Neural cell (in vitro differentiated cells): ENCODE data around the gene GPC2. TPM values are rescaled to one million over a fixed set of nuclear protein-coding genes. Genes with fewer than 3 reads are reported as not detected.
A peak's percentile ranks its signal among the peaks of the same experiment; 100 is the strongest.

Experiments used
- H2AFZ ChIP-seq: fragments of 200-600, 300-800 bp; sonication (generic), shearing (Covaris generic); 2 replicates; pipeline ENCODE4 v1.6.0; 2014; ENCODE audit warnings: low read depth, mild to moderate bottlenecking, antibody characterized with exemption, low read length, moderate library complexity
- H3F3A ChIP-seq: fragments of 200-600 bp; shearing (Covaris generic); 2 replicates; pipeline ENCODE4 v1.6.1; 2016; ENCODE audit warnings: mild to moderate bottlenecking, moderate library complexity, mixed read lengths, antibody characterized with exemption, low read length; ENCODE audit not compliant: insufficient read depth, poor library complexity, severe bottlenecking
- H3K27ac ChIP-seq: fragments of 200-600, 300-800 bp; sonication (generic), shearing (Covaris generic); 2 replicates; pipeline ENCODE4 v1.5.1; 2014; ENCODE audit warnings: mild to moderate bottlenecking, low read length, moderate library complexity
- H3K27me3 ChIP-seq: fragments of 300-800, 200-600 bp; sonication (generic), shearing (Covaris generic); 2 replicates; pipeline ENCODE4 v1.6.0; 2014; ENCODE audit warnings: mild to moderate bottlenecking, low read depth, low read length, moderate library complexity; ENCODE audit not compliant: insufficient read depth
- H3K36me3 ChIP-seq: fragments of 300-800, 200-600 bp; sonication (generic), shearing (Covaris generic); 2 replicates; pipeline ENCODE4 v1.5.1; 2014; ENCODE audit warnings: mild to moderate bottlenecking, antibody characterized with exemption, low read length, moderate library complexity; ENCODE audit not compliant: insufficient read depth
- H3K4me2 ChIP-seq: fragments of 300-800, 200-600 bp; sonication (generic), shearing (Covaris generic); 2 replicates; pipeline ENCODE4 v1.6.0; 2014; ENCODE audit warnings: mild to moderate bottlenecking, low read length
- H3K4me3 ChIP-seq: fragments of 300-800, 200-600 bp; sonication (generic), shearing (Covaris generic); 2 replicates; pipeline ENCODE4 v1.5.1; 2014; ENCODE audit warnings: mild to moderate bottlenecking, low read length, moderate library complexity
- H3K79me2 ChIP-seq: fragments of 200-600 bp; shearing (Covaris generic); replicated peaks from 2 replicates; pipeline ENCODE4 v1.6.0; 2014; ENCODE audit warnings: mild to moderate bottlenecking, low read length, moderate library complexity; ENCODE audit not compliant: insufficient read depth
- H3K9ac ChIP-seq: fragments of 300-800, 200-600 bp; sonication (generic), shearing (Covaris generic); 2 replicates; pipeline ENCODE4 v1.6.1; 2016; ENCODE audit warnings: mild to moderate bottlenecking, low read length, mixed read lengths
- H3K9me2 ChIP-seq: fragments of 200-600 bp; shearing (Covaris generic); 2 replicates; pipeline ENCODE4 v1.6.1; 2016; ENCODE audit warnings: mild to moderate bottlenecking, low read length, mixed read lengths; ENCODE audit not compliant: insufficient read depth
- H3K9me3 ChIP-seq: fragments of 200-600, 300-800 bp; sonication (generic), shearing (Covaris generic); 2 replicates; pipeline ENCODE4 v1.6.1; 2016; ENCODE audit warnings: mild to moderate bottlenecking, mixed run types, low read length, moderate library complexity, mixed read lengths
- H4K20me1 ChIP-seq: fragments of 200-600 bp; shearing (Covaris generic); 2 replicates; pipeline ENCODE4 v1.6.1; 2016; ENCODE audit warnings: mild to moderate bottlenecking, mixed run types; ENCODE audit not compliant: insufficient read depth
- EP300 ChIP-seq: fragments of 450-650 bp; conservative IDR thresholded peaks from 2 replicates; pipeline ENCODE4 v1.6.1; 2014; ENCODE audit warnings: antibody characterized with exemption, mild to moderate bottlenecking, moderate library complexity; ENCODE audit not compliant: poor library complexity, severe bottlenecking
- EZH2 ChIP-seq: fragments of 200-600, 300-800 bp; shearing (Covaris generic), sonication (generic); IDR thresholded peaks from 2 replicates; pipeline ENCODE4 v1.6.1; 2014; ENCODE audit warnings: antibody characterized with exemption, low read length, borderline replicate concordance, mild to moderate bottlenecking; ENCODE audit not compliant: insufficient read depth, poor library complexity, severe bottlenecking
- MXI1 ChIP-seq: fragments of 450-650 bp; conservative IDR thresholded peaks from 2 replicates; pipeline ENCODE4 v1.6.1; 2014; ENCODE audit warnings: antibody characterized with exemption, mild to moderate bottlenecking; ENCODE audit not compliant: poor library complexity, severe bottlenecking
- POLR2AphosphoS5 ChIP-seq: IDR thresholded peaks from 2 replicates; pipeline ENCODE4 v1.6.1; 2012
- RAD21 ChIP-seq: fragments of 450-650 bp; conservative IDR thresholded peaks from 2 replicates; pipeline ENCODE4 v1.6.1; 2014; ENCODE audit warnings: antibody characterized with exemption, mild to moderate bottlenecking, moderate library complexity
- SMC3 ChIP-seq: fragments of 450-650 bp; conservative IDR thresholded peaks from 2 replicates; pipeline ENCODE4 v1.6.1; 2014; ENCODE audit warnings: antibody characterized with exemption, mild to moderate bottlenecking, moderate library complexity; ENCODE audit not compliant: poor library complexity
- TAF1 ChIP-seq: IDR thresholded peaks from 2 replicates; pipeline ENCODE4 v1.6.1; 2012; ENCODE audit warnings: low read depth
- polyA plus RNA-seq: library from polyadenylated mRNA; depleted of rRNA; stranded (reverse); fragments of >200 nt; gene quantifications from 2 replicates; pipeline ENCODE4 v1.2.3, GENCODE V29; 2014
- TF ChIP-seq, protein P1 (sequence below): IDR thresholded peaks from 2 replicates; pipeline ENCODE4 v1.6.1; 2012; ENCODE audit warnings: borderline replicate concordance
- TF ChIP-seq, protein P2 (sequence below): fragments of 450-650 bp; IDR thresholded peaks from 2 replicates; pipeline ENCODE4 v1.5.1; 2014; ENCODE audit warnings: antibody characterized with exemption, mild to moderate bottlenecking, moderate library complexity; ENCODE audit not compliant: poor library complexity, severe bottlenecking

Gene GPC2
- polyA plus RNA-seq, 1 donor from 2014 or later: 506 TPM

DNA sequence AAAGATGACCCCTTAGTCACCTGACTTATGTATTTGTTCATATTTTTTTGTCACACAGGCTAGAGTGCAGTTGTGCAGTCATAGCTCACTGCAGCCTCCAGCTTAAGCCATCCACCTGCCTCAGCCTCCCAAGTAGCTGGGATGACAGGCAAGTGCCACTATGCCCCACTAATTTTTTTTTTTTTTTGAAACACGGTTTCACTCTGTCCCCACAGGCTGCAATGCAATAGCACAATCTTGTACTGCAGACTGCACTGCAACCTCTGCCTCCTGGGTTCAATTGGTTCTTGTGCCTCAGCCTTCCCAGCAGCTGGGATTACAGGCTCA lies 48.6 kb downstream of the GPC2 start:
- Histone ChIP-seq H4K20me1 (no peaks in the 10 kb centered on the region), H3K36me3 (no peaks in the 10 kb centered on the region), H3F3A (peaks cover 3% of the 10 kb centered on the region), H3K27ac (peak overlapping the region; percentile 97), H3K9me3 (no peaks in the 10 kb centered on the region), H3K4me2 (peak overlapping the region; percentile 38), H3K79me2 (no peaks in the 10 kb centered on the region), H3K9me2 (no peaks in the 10 kb centered on the region), H2AFZ (no peak overlapping the region), H3K9ac (peak overlapping the region; percentile 92), H3K27me3 (no peaks in the 10 kb centered on the region), H3K4me3 (peak overlapping the region; percentile 87)
- TF ChIP-seq RAD21 (no peak), TAF1 (no peak), MXI1 (no peak), POLR2AphosphoS5 (no peak), SMC3 (no peak), EP300 (no peak), EZH2 (no peak)
- TF ChIP-seq, protein P1, sequence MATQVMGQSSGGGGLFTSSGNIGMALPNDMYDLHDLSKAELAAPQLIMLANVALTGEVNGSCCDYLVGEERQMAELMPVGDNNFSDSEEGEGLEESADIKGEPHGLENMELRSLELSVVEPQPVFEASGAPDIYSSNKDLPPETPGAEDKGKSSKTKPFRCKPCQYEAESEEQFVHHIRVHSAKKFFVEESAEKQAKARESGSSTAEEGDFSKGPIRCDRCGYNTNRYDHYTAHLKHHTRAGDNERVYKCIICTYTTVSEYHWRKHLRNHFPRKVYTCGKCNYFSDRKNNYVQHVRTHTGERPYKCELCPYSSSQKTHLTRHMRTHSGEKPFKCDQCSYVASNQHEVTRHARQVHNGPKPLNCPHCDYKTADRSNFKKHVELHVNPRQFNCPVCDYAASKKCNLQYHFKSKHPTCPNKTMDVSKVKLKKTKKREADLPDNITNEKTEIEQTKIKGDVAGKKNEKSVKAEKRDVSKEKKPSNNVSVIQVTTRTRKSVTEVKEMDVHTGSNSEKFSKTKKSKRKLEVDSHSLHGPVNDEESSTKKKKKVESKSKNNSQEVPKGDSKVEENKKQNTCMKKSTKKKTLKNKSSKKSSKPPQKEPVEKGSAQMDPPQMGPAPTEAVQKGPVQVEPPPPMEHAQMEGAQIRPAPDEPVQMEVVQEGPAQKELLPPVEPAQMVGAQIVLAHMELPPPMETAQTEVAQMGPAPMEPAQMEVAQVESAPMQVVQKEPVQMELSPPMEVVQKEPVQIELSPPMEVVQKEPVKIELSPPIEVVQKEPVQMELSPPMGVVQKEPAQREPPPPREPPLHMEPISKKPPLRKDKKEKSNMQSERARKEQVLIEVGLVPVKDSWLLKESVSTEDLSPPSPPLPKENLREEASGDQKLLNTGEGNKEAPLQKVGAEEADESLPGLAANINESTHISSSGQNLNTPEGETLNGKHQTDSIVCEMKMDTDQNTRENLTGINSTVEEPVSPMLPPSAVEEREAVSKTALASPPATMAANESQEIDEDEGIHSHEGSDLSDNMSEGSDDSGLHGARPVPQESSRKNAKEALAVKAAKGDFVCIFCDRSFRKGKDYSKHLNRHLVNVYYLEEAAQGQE: no peak
- TF ChIP-seq, protein P2, sequence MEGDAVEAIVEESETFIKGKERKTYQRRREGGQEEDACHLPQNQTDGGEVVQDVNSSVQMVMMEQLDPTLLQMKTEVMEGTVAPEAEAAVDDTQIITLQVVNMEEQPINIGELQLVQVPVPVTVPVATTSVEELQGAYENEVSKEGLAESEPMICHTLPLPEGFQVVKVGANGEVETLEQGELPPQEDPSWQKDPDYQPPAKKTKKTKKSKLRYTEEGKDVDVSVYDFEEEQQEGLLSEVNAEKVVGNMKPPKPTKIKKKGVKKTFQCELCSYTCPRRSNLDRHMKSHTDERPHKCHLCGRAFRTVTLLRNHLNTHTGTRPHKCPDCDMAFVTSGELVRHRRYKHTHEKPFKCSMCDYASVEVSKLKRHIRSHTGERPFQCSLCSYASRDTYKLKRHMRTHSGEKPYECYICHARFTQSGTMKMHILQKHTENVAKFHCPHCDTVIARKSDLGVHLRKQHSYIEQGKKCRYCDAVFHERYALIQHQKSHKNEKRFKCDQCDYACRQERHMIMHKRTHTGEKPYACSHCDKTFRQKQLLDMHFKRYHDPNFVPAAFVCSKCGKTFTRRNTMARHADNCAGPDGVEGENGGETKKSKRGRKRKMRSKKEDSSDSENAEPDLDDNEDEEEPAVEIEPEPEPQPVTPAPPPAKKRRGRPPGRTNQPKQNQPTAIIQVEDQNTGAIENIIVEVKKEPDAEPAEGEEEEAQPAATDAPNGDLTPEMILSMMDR: no peak

DNA sequence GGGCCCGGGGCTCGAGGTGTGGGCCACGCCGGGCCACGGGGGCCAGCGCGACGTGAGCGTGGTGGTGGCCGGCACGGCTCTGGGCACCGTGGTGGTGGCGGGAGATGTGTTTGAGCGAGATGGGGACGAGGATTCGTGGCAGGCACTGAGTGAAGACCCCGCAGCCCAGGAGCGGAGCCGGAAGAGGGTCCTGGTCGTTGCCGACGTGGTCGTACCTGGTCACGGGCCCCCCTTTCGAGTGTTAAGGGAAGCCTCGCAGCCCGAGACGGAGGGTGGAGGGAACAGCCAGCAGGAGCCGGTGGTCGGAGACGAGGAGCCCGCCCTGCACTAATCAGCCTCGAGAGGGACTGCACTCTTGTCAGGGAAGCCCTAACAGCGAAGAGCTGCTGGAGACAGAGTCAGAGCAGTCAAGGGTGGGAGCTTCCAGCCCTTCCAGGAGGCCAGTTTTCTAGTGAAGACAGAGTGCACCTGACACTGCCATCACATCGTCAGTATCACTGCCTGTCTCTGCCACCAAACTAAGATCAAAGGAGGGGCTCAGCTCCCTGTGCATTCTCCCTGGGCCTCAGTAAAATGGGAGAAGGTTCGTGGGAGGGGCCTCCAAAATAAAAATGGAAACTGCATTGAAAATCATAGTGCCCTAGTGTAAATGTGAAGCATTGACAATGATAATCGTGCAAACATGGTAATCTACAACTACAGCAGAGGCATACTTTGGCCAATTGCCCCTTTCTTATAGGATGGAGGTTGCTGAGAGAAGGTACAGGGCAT lies 49.1 kb downstream of the GPC2 start:
- H3K27me3 ChIP-seq: no peaks in the 10 kb centered on the region
- H3K9ac ChIP-seq: peak overlapping the region; percentile 92
- no peaks in the 10 kb centered on the region for H3K79me2 ChIP-seq
- no peaks in the 10 kb centered on the region for H3K9me3 ChIP-seq
- no peaks in the 10 kb centered on the region for H3K36me3 ChIP-seq
- H3K4me2 ChIP-seq: peak overlapping the region; percentile 38
- H3K27ac ChIP-seq: peak overlapping the region; percentile 97
- no peaks in the 10 kb centered on the region for H4K20me1 ChIP-seq
- peaks cover 3% of the 10 kb centered on the region for H3F3A ChIP-seq
- H3K9me2 ChIP-seq: no peaks in the 10 kb centered on the region
- TF ChIP-seq SMC3 (no peak), EZH2 (no peak), RAD21 (no peak), TAF1 (no peak), EP300 (no peak), MXI1 (no peak), POLR2AphosphoS5 (no peak)
- TF ChIP-seq, protein P2: no peak
- TF ChIP-seq, protein P1: no peak
- H3K4me3 ChIP-seq: peak overlapping the region; percentile 87
- no peak overlapping the region for H2AFZ ChIP-seq
